DND-41 (cell line): ENCODE data around the gene PCDHGC4.

Experiments used
- CTCF ChIP-seq: IDR thresholded peaks from 2 replicates; pipeline ENCODE4 v1.5.1; 2012; ENCODE audit warnings: borderline replicate concordance, low read length, moderate library complexity, mild to moderate bottlenecking; ENCODE audit not compliant: poor library complexity, severe bottlenecking; ENCODE audit errors: extremely low read depth
- EZH2 ChIP-seq: IDR thresholded peaks from 3 replicates; pipeline ENCODE4 v1.6.1; 2012; ENCODE audit warnings: borderline replicate concordance, low read depth, mild to moderate bottlenecking, moderate library complexity, low read length, inconsistent platforms; ENCODE audit not compliant: severe bottlenecking

GRCh38 chr5:141437221-141437620 is 47.6 kb upstream of the PCDHGC4 start:
- TF ChIP-seq EZH2 (no peak), CTCF (no peak)
